ENCODE data around the gene E2F3. TPM values are rescaled to one million over a fixed set of nuclear protein-coding genes. Genes with fewer than 3 reads are reported as not detected.
A peak's percentile ranks its signal among the peaks of the same experiment; 100 is the strongest.

E2F3 gene
- polyA plus RNA-seq, 3 donors: 7.5 to 14.6 (median 8.9) TPM

DNA sequence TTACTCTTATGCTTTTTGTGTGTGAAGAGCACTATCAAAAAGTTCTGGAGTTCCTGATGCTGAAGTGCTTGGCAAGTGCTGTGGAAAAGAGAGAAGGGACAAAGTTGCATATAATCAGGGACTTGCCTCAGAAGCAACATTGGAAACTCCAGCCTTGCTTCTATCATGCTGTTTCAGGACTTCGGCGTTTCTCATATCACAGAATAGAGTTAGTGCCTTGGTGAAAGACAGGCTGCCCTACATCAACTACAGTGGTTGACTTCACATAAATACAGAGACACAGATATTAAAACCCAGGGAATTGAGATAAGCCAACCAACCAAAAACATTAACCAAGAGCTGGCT is 96.3 kb downstream of the E2F3 start:
- Histone ChIP-seq H3K4me2 (replicated peaks; ENCODE audit: extremely low read depth, low read length, poor library complexity, severe bottlenecking) (peak overlapping the region; percentile 48), H3K27ac (ENCODE audit: low read depth in 1 of 2, low read length in 2 of 2) (peak overlapping the region in 1 of 2 donors; percentile 63), H2AFZ (ENCODE audit: insufficient read depth, low read depth, low read length, poor library complexity, severe bottlenecking) (peak overlapping the region; percentile 20), H3K4me3 (replicated peaks in 1 of 3; ENCODE audit: low read depth in 2 of 3, low read length in 3 of 3) (peak overlapping the region in 1 of 3 experiments; percentile 41), H3K9ac (ENCODE audit: insufficient read depth, low read length, poor library complexity, severe bottlenecking) (no peak overlapping the region), H3K79me2 (ENCODE audit: insufficient read depth, low read length) (no peaks in the 10 kb centered on the region), H3K27me3 (ENCODE audit: control insufficient read depth in 2 of 2, insufficient read depth in 2 of 2, low read length in 2 of 2) (no peaks in the 10 kb centered on the region), H3K4me1 (ENCODE audit: control insufficient read depth in 1 of 2, insufficient read depth in 2 of 2, low read length in 2 of 2) (peaks cover 37 to 38% of the 10 kb centered on the region in 2 donors), H3K9me3 (replicated peaks in 1 of 2; ENCODE audit: control insufficient read depth in 1 of 2, insufficient read depth in 1 of 2, low read length in 2 of 2) (no peaks in the 10 kb centered on the region), H4K20me1 (ENCODE audit: insufficient read depth, low read length) (no peaks in the 10 kb centered on the region), H3K36me3 (replicated peaks in 1 of 2; ENCODE audit: control insufficient read depth in 1 of 2, insufficient read depth in 2 of 2, low read length in 2 of 2) (no peaks in the 10 kb centered on the region)
- Mint-ChIP-seq H3K4me1 (peaks cover 40% of the 10 kb centered on the region), H3K4me3 (peak overlapping the region; percentile 18 to 75), H3K9me3 (no peaks in the 10 kb centered on the region), H3K27ac (peak overlapping the region in 5 of 7 donors; percentile 6 to 89 (median 50)), H3K36me3 (peaks cover 4 to 7% of the 10 kb centered on the region in 2 donors), H3K27me3 (ENCODE audit: low read depth in 3 of 3) (no peaks in the 10 kb centered on the region)
- DNase-seq: peak in 1 of 3 donors; percentile 89
- TF ChIP-seq, protein P1, sequence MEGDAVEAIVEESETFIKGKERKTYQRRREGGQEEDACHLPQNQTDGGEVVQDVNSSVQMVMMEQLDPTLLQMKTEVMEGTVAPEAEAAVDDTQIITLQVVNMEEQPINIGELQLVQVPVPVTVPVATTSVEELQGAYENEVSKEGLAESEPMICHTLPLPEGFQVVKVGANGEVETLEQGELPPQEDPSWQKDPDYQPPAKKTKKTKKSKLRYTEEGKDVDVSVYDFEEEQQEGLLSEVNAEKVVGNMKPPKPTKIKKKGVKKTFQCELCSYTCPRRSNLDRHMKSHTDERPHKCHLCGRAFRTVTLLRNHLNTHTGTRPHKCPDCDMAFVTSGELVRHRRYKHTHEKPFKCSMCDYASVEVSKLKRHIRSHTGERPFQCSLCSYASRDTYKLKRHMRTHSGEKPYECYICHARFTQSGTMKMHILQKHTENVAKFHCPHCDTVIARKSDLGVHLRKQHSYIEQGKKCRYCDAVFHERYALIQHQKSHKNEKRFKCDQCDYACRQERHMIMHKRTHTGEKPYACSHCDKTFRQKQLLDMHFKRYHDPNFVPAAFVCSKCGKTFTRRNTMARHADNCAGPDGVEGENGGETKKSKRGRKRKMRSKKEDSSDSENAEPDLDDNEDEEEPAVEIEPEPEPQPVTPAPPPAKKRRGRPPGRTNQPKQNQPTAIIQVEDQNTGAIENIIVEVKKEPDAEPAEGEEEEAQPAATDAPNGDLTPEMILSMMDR (IDR thresholded peaks at IDR 0.05): no peak
- 71% methylated on average over 2 of the region's 2 CpGs for WGBS (ENCODE audit: insufficient coverage)
- intact Hi-C loops (cut with micrococcal nuclease): no loop called here

DNA sequence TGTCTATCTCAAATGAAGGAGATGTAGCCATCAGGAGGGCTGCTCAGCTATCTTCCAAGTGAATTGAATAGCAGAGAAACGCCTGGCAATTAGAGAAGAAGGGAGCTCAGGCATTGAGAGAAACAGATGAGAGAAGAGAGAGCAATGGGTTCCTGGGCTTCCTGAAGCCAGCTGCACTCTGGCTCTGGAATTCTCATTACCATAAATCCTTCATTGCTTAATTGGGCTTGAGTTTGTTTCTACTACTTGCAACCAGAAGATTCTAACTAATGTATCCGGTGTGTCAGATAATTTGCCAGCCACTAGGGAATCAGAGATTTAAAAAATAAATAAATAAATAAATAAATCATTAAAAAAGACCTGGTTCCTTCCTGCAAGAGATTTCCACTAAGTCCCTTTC is 107.5 kb downstream of the E2F3 start:
- intact Hi-C loops (cut with micrococcal nuclease): no loop called here
- no peak for DNase-seq
- peak overlapping the region; percentile 46 for H2AFZ ChIP-seq (ENCODE audit: insufficient read depth, low read depth, low read length, poor library complexity, severe bottlenecking)
- H3K4me3 ChIP-seq (replicated peaks in 1 of 3; ENCODE audit: low read depth in 2 of 3, low read length in 3 of 3): no peak overlapping the region
- H3K9ac ChIP-seq (ENCODE audit: insufficient read depth, low read length, poor library complexity, severe bottlenecking): no peak overlapping the region
- H3K9me3 ChIP-seq (replicated peaks in 1 of 2; ENCODE audit: control insufficient read depth in 1 of 2, insufficient read depth in 1 of 2, low read length in 2 of 2): no peaks in the 10 kb centered on the region
- H3K36me3 ChIP-seq (replicated peaks in 1 of 2; ENCODE audit: control insufficient read depth in 1 of 2, insufficient read depth in 2 of 2, low read length in 2 of 2): no peaks in the 10 kb centered on the region
- H3K27me3 ChIP-seq (ENCODE audit: control insufficient read depth in 2 of 2, insufficient read depth in 2 of 2, low read length in 2 of 2): no peaks in the 10 kb centered on the region
- Mint-ChIP-seq H3K4me3 (no peak overlapping the region), H3K4me1 (no peaks in the 10 kb centered on the region), H3K9me3 (no peaks in the 10 kb centered on the region), H3K27ac (no peak overlapping the region), H3K27me3 (ENCODE audit: low read depth in 3 of 3) (peaks cover 0 to 2% (median 2%) of the 10 kb centered on the region in 3 donors), H3K36me3 (no peaks in the 10 kb centered on the region)
- TF ChIP-seq, protein P1 (IDR thresholded peaks at IDR 0.05): no peak
- H3K27ac ChIP-seq (ENCODE audit: low read depth in 1 of 2, low read length in 2 of 2): no peak overlapping the region
- no peak overlapping the region for H3K4me2 ChIP-seq (replicated peaks; ENCODE audit: extremely low read depth, low read length, poor library complexity, severe bottlenecking)
- no peaks in the 10 kb centered on the region for H3K4me1 ChIP-seq (ENCODE audit: control insufficient read depth in 1 of 2, insufficient read depth in 2 of 2, low read length in 2 of 2)
- no peaks in the 10 kb centered on the region for H3K79me2 ChIP-seq (ENCODE audit: insufficient read depth, low read length)
- no CpG with 5 or more reads among the region's 2 CpGs for WGBS (ENCODE audit: insufficient coverage)
- H4K20me1 ChIP-seq (ENCODE audit: insufficient read depth, low read length): no peaks in the 10 kb centered on the region

Measured in CD14-positive monocyte (primary cell).